D721Med (cell line): ENCODE results near the gene LHFPL4.
"Not testable (repeated sequence)": the region's sequence is repeated elsewhere in the genome, so short reads cannot be mapped to it uniquely, and the experiment has no call there.

Experiments
- DNase-seq: peaks from one replicate; pipeline ENCODE4 v3.0.0; 2011; ENCODE audit warnings: low spot score; ENCODE audit not compliant: insufficient read length
- FAIRE-seq: peaks from 2 replicates; lab custom pipeline; 2011; peaks lifted over from hg19 to GRCh38; lab: Jason Lieb, UNC
- TF ChIP-seq, protein P1 (sequence below): IDR thresholded peaks from 2 replicates; pipeline ENCODE4 v1.5.1; 2012; ENCODE audit warnings: mild to moderate bottlenecking, control low read depth; ENCODE audit not compliant: insufficient read depth; ENCODE audit errors: missing control alignments

The LHFPL4 gene

DNA sequence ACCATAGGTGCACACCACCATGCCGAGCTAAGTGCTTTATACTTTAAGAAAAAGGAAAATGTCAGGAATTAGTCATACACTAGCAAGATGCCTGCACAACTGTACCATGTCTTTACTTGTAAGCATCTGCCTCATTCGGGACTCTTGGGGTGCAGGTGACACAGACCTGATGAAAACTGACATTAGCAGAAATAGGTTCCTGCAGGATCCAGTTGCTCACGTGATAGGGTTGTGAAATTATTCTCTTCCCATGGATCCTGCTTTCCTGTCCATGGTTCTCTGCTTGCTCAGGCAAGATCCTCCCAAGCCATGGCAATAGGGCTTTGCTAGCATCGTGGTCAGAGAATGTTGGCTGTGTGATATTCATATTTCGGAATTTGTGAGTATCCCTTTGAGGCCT, 10.2 kb upstream of the LHFPL4 start:
- TF ChIP-seq, protein P1, sequence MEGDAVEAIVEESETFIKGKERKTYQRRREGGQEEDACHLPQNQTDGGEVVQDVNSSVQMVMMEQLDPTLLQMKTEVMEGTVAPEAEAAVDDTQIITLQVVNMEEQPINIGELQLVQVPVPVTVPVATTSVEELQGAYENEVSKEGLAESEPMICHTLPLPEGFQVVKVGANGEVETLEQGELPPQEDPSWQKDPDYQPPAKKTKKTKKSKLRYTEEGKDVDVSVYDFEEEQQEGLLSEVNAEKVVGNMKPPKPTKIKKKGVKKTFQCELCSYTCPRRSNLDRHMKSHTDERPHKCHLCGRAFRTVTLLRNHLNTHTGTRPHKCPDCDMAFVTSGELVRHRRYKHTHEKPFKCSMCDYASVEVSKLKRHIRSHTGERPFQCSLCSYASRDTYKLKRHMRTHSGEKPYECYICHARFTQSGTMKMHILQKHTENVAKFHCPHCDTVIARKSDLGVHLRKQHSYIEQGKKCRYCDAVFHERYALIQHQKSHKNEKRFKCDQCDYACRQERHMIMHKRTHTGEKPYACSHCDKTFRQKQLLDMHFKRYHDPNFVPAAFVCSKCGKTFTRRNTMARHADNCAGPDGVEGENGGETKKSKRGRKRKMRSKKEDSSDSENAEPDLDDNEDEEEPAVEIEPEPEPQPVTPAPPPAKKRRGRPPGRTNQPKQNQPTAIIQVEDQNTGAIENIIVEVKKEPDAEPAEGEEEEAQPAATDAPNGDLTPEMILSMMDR = no peak
- no peak for DNase-seq
- FAIRE-seq = no peak

DNA sequence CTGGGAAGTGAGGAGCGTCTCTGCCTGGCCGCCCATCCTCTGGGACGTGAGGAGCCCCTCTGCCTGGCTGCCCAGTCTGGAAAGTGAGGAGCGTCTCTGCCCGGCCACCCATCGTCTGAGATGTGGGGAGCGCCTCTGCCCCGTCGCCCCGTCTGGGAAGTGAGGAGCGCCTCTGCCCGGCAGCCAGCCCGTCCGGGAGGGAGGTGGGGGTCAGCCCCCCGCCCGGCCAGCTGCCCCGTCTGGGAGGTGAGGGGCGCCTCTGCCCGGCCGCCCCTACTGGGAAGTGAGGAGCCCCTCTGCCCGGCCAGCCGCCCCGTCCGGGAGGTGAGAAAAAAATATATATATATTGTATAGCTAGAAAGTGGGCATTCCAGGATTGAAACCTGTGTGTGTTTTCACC, 6.4 kb upstream of the LHFPL4 start:
- not testable (repeated sequence) for DNase-seq, FAIRE-seq

DNA sequence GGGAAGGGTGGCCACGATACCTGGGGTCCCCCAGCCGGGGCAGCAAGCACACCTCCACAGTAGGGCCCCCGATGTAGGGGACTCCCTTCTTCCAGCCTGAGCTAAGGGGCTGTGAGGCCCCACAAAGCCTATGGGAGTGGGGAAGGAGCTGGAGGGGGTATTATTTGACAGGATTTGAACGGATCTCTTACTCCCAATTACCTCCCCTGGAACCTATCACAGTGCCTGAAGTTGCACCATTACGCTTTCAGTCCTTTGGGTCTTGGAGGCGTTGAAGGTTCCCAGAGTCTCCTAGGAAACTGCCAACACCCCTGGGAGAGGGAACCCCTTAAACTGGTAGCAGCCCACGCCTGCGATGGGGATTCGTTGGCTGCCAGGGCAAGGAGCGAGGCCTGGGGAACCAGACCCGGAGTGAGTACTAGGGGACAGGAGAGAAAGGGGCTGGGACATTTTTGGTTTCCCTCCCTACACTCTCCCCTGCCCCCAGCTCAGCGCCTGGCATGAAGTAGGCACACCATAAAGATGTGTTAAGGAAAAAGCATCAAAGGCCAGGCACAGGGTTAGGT, 409 bp upstream of the LHFPL4 start:
- TF ChIP-seq, protein P1 = no peak
- DNase-seq (no peak), FAIRE-seq (no peak)

DNA sequence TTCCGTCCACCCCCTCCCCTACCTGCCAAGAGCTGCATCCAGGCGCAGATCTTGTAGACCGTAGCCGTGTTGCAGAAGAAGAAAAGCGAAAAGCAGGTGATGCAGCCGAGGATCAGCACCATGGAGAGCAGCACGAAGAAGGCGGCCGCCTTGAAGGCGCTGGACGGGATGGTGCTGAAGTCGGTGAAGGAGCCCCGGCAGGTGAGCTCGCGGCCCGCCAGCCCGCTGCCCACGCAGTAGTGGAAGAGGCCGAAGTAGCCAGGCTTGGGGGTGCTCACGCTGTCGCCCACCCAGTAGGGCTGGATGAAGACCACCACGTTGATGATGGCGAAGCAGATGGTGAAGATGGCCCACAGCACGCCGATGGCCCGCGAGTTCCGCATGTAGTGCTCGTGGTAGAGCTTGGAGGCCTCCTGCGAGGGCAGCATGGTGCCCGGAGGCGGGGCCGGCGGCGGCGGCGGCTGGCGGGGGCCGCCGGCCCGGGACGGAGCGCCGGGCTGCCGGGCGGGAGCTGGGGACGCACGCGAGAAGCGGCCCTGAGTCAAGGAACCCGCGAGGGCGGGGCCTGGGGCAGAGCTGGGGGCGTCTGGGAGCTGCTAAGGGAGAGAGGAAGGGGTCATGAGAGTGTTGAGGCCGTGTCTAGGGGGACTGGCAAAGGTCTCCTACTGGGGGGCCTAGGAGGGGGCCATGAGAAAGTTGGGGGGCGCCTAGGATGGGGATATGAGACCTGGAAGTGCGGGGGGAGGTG, 1.2 kb downstream of the LHFPL4 start:
- FAIRE-seq (no peak), DNase-seq (peak; percentile 42)

DNA sequence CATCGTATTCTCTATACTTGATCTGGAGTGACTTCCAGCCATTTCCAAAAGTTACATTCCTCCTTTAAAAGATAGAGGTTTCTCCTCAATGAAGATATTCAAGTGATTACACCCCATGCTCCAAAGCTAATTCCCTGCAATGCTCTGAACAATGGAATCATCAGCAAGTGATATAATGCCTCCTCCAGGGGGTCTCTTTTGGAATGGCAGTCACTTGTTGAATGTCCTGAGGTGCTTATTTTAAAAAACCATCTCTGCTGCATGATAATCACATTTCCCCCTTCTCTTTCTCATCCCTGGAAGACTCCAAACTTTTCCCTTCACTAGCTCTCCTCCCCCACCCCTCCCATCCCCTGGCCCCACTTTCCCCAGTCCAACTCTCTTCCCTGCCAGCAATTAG, 2.6 kb downstream of the LHFPL4 start:
- DNase-seq (no peak), FAIRE-seq (no peak)
- TF ChIP-seq, protein P1 = no peak

More for the DNA sequence above, 1.2 kb downstream of the LHFPL4 start:
- TF ChIP-seq, protein P1 = no peak

DNA sequence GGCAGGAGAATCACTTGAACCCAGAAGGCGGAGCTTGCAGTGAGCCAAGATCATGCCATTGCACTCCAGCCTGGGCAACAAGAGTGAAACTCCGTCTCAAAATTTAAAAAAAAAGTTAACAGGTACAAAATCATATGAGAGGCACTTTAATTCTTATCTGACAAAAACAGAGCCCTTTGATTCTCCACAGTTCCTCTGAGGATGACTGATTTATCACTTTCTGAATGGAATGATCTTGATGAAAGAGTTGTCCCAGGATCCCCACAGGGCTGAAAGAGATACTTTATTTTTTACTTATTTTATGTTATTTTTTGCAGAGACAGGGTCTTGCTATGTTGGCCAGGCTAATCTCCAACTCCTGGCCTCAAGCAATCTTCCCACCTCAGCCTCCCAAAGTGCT, 4.0 kb downstream of the LHFPL4 start:
- TF ChIP-seq, protein P1 = no peak
- DNase-seq (no peak), FAIRE-seq (no peak)

DNA sequence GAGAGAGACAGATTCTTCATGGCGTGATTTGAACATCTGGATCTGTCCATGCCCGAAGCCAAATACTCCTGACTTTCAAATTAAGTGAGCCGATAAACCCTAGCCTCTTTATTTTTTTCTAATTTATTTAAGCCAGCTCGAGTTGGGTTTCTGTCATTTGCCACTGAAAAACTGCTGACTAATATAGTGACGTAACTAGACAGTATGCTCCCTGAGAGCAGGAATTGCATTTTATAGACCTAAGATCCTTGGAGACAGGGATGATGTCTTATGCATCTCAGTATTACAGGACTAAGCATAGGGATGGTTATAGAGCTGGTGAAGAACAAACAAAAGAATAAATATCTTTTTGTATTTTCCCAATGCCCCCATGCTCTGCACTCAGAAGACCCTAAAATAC, 4.6 kb downstream of the LHFPL4 start:
- TF ChIP-seq, protein P1 = no peak
- DNase-seq (no peak), FAIRE-seq (no peak)

DNA sequence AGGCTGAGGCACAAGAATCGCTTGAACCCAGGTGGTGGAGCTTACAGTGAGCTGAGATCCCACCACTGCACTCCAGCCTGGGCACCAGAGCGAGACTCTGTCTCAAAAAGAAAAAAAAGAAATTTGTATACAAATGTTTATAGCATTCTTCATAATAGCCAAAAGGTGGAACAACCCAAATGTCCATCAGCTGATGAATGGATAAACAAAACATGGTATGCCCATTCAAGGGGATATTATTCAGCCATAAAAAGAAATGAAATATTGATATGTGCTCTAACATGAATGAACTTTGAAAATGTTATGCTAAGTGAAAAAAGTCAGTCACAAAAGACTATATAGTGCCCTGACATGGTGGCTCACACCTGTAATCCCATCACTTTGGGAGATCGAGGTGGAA, 11.4 kb downstream of the LHFPL4 start:
- TF ChIP-seq, protein P1 = no peak
- DNase-seq (no peak), FAIRE-seq (no peak)
